Dedifferentiated amniotic fluid mesenchymal stem cell (primary cell): ENCODE measurements around the gene RHOT2.

ENCODE experiments used
- DNase-seq: peaks from one replicate; pipeline ENCODE4 v3.0.0-alpha.2; 2016; ENCODE audit errors: extremely low spot score

The RHOT2 gene

GRCh38 chr16:632486-633335 is 35.2 kb upstream of the RHOT2 start:
- DNase-seq, result no peak

DNA sequence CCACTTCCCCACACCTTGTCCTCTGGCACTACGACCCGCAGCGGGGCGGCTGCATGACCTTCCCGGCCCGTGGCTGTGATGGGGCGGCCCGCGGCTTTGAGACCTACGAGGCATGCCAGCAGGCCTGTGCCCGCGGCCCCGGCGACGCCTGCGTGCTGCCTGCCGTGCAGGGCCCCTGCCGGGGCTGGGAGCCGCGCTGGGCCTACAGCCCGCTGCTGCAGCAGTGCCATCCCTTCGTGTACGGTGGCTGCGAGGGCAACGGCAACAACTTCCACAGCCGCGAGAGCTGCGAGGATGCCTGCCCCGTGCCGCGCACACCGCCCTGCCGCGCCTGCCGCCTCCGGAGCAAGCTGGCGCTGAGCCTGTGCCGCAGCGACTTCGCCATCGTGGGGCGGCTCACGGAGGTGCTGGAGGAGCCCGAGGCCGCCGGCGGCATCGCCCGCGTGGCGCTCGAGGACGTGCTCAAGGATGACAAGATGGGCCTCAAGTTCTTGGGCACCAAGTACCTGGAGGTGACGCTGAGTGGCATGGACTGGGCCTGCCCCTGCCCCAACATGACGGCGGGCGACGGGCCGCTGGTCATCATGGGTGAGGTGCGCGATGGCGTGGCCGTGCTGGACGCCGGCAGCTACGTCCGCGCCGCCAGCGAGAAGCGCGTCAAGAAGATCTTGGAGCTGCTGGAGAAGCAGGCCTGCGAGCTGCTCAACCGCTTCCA is 34.4 kb upstream of the RHOT2 start:
- DNase-seq, result no peak

DNA sequence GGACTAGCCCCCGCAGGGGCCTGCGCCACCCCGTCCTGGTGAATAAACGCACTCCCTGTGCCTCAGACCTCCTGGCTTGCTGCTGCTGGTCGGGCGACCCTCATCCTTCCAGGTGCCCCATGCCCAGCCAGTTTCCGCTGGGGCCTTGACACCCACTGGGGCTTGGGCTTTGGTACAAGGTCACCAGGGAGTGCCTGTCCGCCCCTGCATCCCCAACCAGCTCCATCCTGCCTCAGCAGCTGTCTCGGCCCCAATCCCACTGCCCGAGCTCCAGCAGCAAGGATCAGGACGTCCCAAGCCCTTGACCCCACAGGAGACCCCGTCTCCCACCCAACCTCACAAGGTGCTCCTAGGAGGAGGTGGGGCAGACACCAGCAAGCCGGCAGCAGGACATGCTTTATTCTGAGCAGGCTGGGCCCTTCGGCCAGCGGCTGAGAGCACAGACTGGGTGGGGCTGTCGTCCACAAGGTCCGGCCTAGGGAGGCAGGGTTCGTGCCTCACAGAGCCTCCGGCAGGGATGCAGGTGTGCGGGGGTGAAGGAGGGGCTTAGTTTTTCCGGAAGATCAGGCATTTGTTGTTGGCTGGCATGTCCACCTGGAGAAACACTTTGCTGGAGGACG is 33.8 kb upstream of the RHOT2 start:
- DNase-seq, result no peak

- no peak for DNase-seq
These were observed 32.9 kb upstream of the RHOT2 start for GRCh38 chr16:634996-635395.

- DNase-seq, result no peak
These were observed 32.2 kb upstream of the RHOT2 start for GRCh38 chr16:635573-636205.

- peak; percentile 93 for DNase-seq
These were observed 31.5 kb upstream of the RHOT2 start, which contains the start of gene METTL26 for GRCh38 chr16:636206-637080. Gene METTL26 (minus strand): TSS chr16:636305. CDS start chr16:636290, 15 bp downstream.

DNA sequence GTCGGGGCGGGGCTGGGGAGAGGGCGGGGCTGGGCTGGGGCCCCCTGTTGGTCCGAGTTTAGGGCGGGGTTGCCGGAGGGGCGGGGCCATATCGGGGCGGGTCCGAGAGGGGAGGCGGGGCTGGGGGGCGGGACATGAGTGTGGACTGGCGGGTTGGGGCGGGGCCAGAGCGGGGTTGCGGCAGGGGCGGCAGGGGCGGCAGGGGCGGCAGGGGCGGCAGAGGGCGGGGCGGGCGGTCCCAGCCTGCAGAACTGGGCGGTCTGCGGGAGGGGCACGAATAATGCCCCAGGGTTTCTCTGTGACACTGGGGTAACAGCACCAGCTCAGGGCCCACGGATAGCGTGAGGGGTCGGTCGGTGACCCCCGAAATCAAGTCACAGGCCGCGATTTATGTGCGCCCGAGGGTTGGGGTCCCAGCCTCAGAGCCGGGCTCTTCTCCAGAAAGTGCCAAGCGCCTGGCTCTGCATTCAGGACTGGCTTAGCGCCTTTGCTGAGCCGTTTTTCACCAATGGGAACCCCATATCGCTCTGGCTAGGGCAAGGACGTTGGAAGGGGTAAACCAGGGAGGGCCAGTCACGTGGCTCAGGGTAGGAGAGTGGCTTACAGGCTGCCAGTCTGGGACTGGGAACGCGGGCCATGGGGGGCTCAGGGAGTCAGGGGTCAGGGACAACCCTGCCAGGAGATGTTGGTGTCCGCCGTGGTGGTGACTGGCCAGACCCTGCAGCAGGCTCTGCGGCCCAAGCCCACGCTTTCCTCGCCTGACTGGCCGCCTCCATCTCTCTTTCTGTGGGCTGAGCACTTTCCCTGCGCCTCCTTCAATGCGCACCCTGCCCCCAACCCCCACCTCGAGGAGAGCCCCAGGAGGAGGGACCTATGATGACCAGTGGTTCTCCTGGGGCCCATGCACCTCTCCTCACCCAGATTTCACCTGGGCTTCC is 30.6 kb upstream of the RHOT2 start:
- DNase-seq, result no peak

DNA sequence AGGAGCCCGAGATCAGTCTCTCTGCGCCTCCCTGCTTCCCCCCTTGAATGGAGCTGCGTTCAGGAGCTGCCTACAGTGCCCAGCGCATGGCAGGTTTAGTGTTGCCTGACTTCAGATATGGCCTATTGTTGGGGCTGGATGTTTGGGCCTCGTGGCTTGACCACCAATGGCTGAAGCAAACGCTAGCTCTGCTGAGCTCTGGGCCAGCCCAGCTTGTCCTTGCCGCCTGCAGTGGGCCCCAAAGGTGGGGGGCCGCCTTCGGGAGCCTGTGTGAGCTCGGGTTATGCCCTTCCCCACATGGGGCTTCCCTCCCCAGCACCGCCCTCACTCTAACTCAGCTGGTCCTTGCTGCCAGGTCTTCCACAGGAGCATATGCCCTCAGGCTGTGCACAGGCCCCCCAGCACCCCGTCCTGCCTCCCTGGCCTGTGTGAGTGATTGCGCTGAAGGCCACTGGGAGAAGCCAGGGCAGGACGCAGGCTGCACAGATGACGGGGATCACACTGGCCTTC is 29.8 kb upstream of the RHOT2 start:
- DNase-seq, result no peak

GRCh38 chr16:638836-639235 is 29.1 kb upstream of the RHOT2 start:
- no peak for DNase-seq

DNA sequence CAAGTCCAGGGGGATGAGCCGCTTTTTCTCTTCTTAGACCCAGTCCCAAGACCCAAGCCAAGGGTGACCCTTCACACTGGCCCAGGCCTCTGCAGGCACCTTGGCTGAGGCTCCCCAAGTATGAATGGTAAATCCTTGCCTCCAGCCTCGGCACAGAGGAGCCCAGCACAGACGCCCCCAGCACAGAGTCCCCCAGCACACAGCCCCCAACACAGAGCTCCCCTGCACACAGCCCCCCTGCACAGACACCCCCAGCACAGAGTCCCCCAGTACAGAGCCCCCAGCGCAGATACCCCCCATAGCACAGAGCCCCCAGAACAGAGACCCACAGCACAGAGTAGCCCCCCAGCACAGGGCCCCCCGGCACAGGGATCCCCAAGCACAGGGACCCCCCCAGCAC is 27.3 kb upstream of the RHOT2 start:
- DNase-seq, result no peak

DNA sequence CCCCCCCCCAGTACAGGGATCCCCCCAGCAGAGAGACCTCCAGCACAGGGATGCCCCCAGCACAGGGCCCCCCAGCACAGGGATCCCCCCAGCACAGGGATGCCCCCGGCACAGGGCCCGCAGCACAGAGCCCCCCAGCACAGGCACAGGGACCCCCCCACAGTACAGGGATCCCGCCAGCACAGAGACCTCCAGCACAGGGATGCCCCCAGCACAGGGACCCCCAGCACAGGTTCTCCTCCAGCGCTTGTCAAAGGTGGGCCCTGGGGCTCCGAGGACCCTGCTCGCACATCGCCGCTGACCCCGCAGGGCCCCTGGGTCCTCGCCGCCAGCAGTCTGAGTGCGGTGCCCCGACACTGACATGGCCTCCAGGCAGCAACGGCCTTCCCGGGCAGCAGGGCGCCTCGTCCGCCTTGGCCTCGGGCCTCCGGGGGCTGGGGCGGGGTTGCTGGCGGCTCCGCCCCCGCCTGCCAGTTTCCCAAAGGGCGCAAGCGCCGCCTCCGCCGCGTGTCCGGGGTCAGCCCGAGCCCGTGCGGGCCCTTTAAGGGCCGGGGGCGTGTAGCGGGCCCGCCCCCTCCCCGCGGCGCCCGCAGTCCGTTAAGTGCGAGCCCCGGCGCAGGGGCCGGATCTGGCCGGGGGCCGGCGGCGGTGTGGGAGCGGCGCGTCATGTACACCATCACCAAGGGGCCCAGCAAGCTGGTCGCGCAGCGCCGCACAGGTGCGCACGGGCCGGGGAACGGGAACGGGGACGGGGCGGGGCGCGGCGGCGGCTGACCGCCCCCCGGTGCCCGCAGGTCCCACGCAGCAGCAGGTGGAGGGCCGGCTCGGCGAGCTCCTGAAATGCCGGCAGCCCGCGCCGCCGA is 26.4 kb upstream of the RHOT2 start, which contains the start of gene MCRIP2:
TSS of gene MCRIP2 (plus strand) at position 503 of the 863 bp plus-strand sequence. CDS start at position 667, 164 bp downstream.
- peak; percentile 28 for DNase-seq

GRCh38 chr16:642189-643049 is 25.5 kb upstream of the RHOT2 start:
- DNase-seq, result no peak

DNA sequence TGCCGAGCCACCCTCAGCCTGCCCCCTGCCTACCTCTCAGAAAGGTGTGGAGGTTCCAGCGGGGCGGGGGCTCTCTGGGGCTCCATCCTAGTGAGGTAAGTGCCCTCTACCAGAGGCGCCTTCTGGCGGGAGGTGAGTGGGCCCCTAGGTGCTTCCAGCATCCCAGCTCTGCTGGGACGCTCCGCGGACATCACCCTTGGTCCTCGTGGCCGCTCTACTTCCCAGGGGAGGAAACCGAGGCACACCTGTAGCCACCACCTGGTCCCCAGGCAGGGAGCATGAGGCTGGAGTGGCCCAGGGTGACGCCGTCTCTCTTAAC is 24.9 kb upstream of the RHOT2 start:
- DNase-seq, result no peak

GRCh38 chr16:644556-644955 is 23.4 kb upstream of the RHOT2 start:
- no peak for DNase-seq

DNA sequence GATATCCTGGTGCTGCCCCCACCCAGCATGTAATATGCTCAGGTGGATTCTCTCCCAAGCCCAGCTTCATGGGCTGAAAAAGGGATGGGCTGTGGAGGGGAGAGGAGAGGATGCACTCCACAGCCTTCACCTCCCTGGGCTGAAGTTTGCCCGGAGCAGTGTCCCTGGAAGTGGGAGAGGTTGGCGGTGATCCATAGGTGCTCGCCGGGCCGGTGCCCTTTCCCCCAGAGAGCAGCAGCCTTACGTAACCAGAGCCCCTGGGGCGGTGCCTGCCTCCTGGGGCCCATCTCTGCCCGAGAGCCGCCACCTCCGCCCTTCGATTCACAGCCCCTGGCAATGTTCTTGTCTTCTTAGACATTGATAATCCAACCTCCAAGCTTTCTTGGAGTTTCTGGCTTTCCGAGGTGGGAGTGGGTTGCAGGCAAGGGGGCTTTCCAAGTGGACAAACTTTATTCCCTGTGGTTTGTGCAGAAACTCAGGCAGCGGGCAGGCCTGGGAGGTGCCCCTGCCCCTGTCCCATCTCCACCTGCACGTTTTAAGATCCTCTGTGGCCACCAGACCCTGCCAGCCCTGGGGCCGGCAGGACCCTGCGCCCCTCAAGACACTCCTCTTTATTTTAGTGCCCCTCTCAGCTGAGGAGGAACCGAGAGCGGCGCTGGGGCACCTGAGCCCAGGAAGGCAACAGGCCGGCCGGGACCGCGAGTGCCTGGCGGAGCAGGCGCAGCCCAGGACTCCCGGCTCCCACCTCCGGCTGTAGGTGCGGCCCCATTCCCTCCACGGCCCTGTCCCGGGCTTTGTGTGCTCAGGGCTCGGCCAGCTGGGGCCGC is 21.9 kb upstream of the RHOT2 start:
- DNase-seq, result no peak

GRCh38 chr16:646679-647172 is 21.2 kb upstream of the RHOT2 start:
- no peak for DNase-seq
